GM23338 (cell line): ENCODE measurements around the gene SLC35F2. TPM values are rescaled to one million over a fixed set of nuclear protein-coding genes. Genes with fewer than 3 reads are reported as not detected.

Experiments
- ATAC-seq: fragments of 200-7000 bp; cut with Tn5 transposase; 3 replicates; pipeline ENCODE4 v1.9.1; 2020
- DNase-seq: peaks from one replicate; pipeline ENCODE4 v3.0.0-alpha.2; 2015; ENCODE audit warnings: low spot score
- H2AFZ ChIP-seq: fragments of 200-600 bp; sonication (generic); 2 replicates; pipeline ENCODE4 v1.8.0; 2016; ENCODE audit warnings: antibody characterized with exemption, mild to moderate bottlenecking, moderate library complexity
- H3F3A ChIP-seq: fragments of 200-600 bp; sonication (generic); replicated peaks from 2 replicates; pipeline ENCODE4 v1.8.0; 2017; ENCODE audit warnings: antibody characterized with exemption, mixed run types, low read depth
- H3K27ac ChIP-seq: fragments of 200-600 bp; sonication (generic); 2 replicates; pipeline ENCODE4 v1.6.1; 2016; ENCODE audit warnings: low read depth
- H3K27me3 ChIP-seq: fragments of 200-600 bp; sonication (generic); 2 replicates; pipeline ENCODE4 v1.8.0; 2016; ENCODE audit warnings: mild to moderate bottlenecking, mixed run types, moderate library complexity; ENCODE audit not compliant: insufficient read depth
- H3K36me3 ChIP-seq: fragments of 200-600 bp; sonication (generic); 2 replicates; pipeline ENCODE4 v1.8.0; 2016; ENCODE audit warnings: mild to moderate bottlenecking; ENCODE audit not compliant: insufficient read depth
- H3K4me1 ChIP-seq: fragments of 200-600 bp; sonication (generic); 2 replicates; pipeline ENCODE4 v1.8.0; 2016; ENCODE audit warnings: mild to moderate bottlenecking, moderate library complexity; ENCODE audit not compliant: insufficient read depth
- H3K4me2 ChIP-seq: fragments of 200-600 bp; sonication (generic); 2 replicates; pipeline ENCODE4 v1.7.1; 2017; ENCODE audit warnings: mixed run types
- H3K4me3 ChIP-seq: fragments of 200-600 bp; sonication (generic); 2 replicates; pipeline ENCODE4 v1.6.1; 2016; ENCODE audit warnings: mixed run types
- H3K79me2 ChIP-seq: fragments of 200-600 bp; sonication (generic); replicated peaks from 2 replicates; pipeline ENCODE4 v1.8.0; 2017; ENCODE audit warnings: mild to moderate bottlenecking; ENCODE audit not compliant: insufficient read depth
- H3K9me2 ChIP-seq: fragments of 200-600 bp; sonication (generic); 2 replicates; pipeline ENCODE4 v1.8.0; 2017; ENCODE audit not compliant: insufficient read depth
- H4K20me1 ChIP-seq: fragments of 200-600 bp; sonication (generic); replicated peaks from 2 replicates; pipeline ENCODE4 v1.8.0; 2017; ENCODE audit warnings: mild to moderate bottlenecking; ENCODE audit not compliant: insufficient read depth
- H3K27ac Mint-ChIP-seq: 2 replicates; pipeline ENCODE4 v1.8.0; 2020; ENCODE audit warnings: inconsistent platforms, mild to moderate bottlenecking, moderate library complexity, mixed read lengths
- H3K27me3 Mint-ChIP-seq: 3 replicates; pipeline ENCODE4 v1.8.0; 2022; ENCODE audit warnings: low read depth, mild to moderate bottlenecking, moderate library complexity, mixed read lengths, inconsistent platforms; ENCODE audit not compliant: insufficient read depth, poor library complexity
- H3K36me3 Mint-ChIP-seq: 3 replicates; pipeline ENCODE4 v1.8.0; 2021; ENCODE audit warnings: low read depth, mild to moderate bottlenecking, inconsistent platforms, moderate library complexity, mixed read lengths
- H3K4me1 Mint-ChIP-seq: 3 replicates; pipeline ENCODE4 v1.8.0; 2020; ENCODE audit warnings: mild to moderate bottlenecking, inconsistent platforms, mixed read lengths
- H3K4me3 Mint-ChIP-seq: 3 replicates; pipeline ENCODE4 v1.8.0; 2021; ENCODE audit warnings: moderate library complexity, mild to moderate bottlenecking, inconsistent platforms, mixed read lengths
- H3K9me3 Mint-ChIP-seq: 3 replicates; pipeline ENCODE4 v1.8.0; 2020; ENCODE audit warnings: moderate library complexity, mild to moderate bottlenecking, inconsistent platforms, mixed read lengths
- CREB1 ChIP-seq: fragments of 250-450 bp; sonication (Bioruptor Pico); IDR thresholded peaks from 2 replicates; pipeline ENCODE4 v1.5.0; 2020; ENCODE audit warnings: low read depth, mild to moderate bottlenecking, moderate library complexity
- CTCF ChIP-seq, 2 experiments: fragments of 200-600 bp in 1 of 2; sonication (generic) in 1 of 2; conservative IDR thresholded peaks; 2 replicates each; pipeline versions ENCODE4 v1.5.1 to v1.6.1; 2016 to 2017; ENCODE audit warnings: antibody characterized with exemption in 2 of 2, low read depth in 2 of 2, mild to moderate bottlenecking in 2 of 2, moderate library complexity in 1 of 2
- EZH2 ChIP-seq: fragments of 200-600 bp; sonication (generic); IDR thresholded peaks from one replicate; pipeline ENCODE4 v1.8.0; 2017; ENCODE audit warnings: antibody characterized with exemption, mild to moderate bottlenecking, low read depth; ENCODE audit not compliant: unreplicated experiment
- EZH2phosphoT487 ChIP-seq: fragments of 200-600 bp; sonication (generic); IDR thresholded peaks from one replicate; pipeline ENCODE4 v1.8.1; 2018; ENCODE audit warnings: antibody characterized with exemption; ENCODE audit not compliant: unreplicated experiment
- JUNB ChIP-seq: IDR thresholded peaks from one replicate; pipeline ENCODE4 v1.6.1; 2016; ENCODE audit warnings: antibody characterized with exemption; ENCODE audit not compliant: unreplicated experiment
- NANOG ChIP-seq: IDR thresholded peaks from 2 replicates; pipeline ENCODE4 v1.6.1; 2016; ENCODE audit warnings: antibody characterized with exemption, borderline replicate concordance
- POLR2AphosphoS5 ChIP-seq: IDR thresholded peaks from 2 replicates; pipeline ENCODE4 v1.6.1; 2016; ENCODE audit warnings: antibody characterized with exemption, low read depth
- STAT1 ChIP-seq: IDR thresholded peaks from one replicate; pipeline ENCODE4 v1.6.1; 2016; ENCODE audit warnings: antibody characterized with exemption; ENCODE audit not compliant: unreplicated experiment
- ZNF114 ChIP-seq: fragments of 250-450 bp; sonication (Bioruptor Pico); IDR thresholded peaks from 2 replicates; pipeline ENCODE4 v1.5.0; 2020; ENCODE audit warnings: mild to moderate bottlenecking, moderate library complexity
- ZNF331 ChIP-seq: fragments of 250-450 bp; sonication (Bioruptor Pico); IDR thresholded peaks from 2 replicates; pipeline ENCODE4 v1.5.0; 2020; ENCODE audit warnings: low read depth, mild to moderate bottlenecking, moderate library complexity
- polyA plus RNA-seq: library from polyadenylated mRNA; unstranded; fragments of >200 nt; fragmentation: Nextera tagmentation; extraction: Ambion mirVana; gene quantifications from 2 replicates; pipeline ENCODE4 v1.2.1, GENCODE V29; 2016
- total RNA-seq: library from RNA; depleted of rRNA; stranded (reverse); fragments of >200 nt; shearing (Covaris generic); gene quantifications from 2 replicates; pipeline ENCODE4 v1.2.3, GENCODE V29; 2014
- TF ChIP-seq, protein P1 (sequence below): IDR thresholded peaks from 2 replicates; pipeline ENCODE4 v1.6.1; 2016; ENCODE audit warnings: antibody characterized with exemption
- TF ChIP-seq, protein P2 (sequence below): fragments of 250-450 bp; sonication (Bioruptor Pico); IDR thresholded peaks from 2 replicates; pipeline ENCODE4 v1.5.0; 2020; ENCODE audit warnings: mild to moderate bottlenecking, moderate library complexity
- TF ChIP-seq, protein P3 (sequence below): IDR thresholded peaks from one replicate; pipeline ENCODE4 v1.6.1; 2018; ENCODE audit warnings: antibody characterized with exemption; ENCODE audit not compliant: unreplicated experiment

The SLC35F2 gene
- total and polyA plus RNA-seq, 2 experiments from 2014 or later, result 25.2 to 32.5 TPM

GRCh38 chr11:107804211-107804610 is 54.4 kb downstream of the SLC35F2 start:
- Mint-ChIP-seq H3K27ac (no peak overlapping the region), H3K36me3 (peaks cover 14% of the 10 kb centered on the region), H3K9me3 (no peaks in the 10 kb centered on the region), H3K4me1 (0 out of 3 replicates have a peak, but pooled peaks cover under 1% of the 10 kb centered on the region), H3K27me3 (no peaks in the 10 kb centered on the region), H3K4me3 (no peak overlapping the region)
- H3K9me2 ChIP-seq, result no peaks in the 10 kb centered on the region
- no peak overlapping the region for H3K4me3 ChIP-seq
- no peak for TF ChIP-seq EZH2phosphoT487
- TF ChIP-seq NANOG, result no peak
- no peak for TF ChIP-seq STAT1
- no peak for TF ChIP-seq POLR2AphosphoS5
- TF ChIP-seq EZH2, result no peak
- TF ChIP-seq, protein P1, sequence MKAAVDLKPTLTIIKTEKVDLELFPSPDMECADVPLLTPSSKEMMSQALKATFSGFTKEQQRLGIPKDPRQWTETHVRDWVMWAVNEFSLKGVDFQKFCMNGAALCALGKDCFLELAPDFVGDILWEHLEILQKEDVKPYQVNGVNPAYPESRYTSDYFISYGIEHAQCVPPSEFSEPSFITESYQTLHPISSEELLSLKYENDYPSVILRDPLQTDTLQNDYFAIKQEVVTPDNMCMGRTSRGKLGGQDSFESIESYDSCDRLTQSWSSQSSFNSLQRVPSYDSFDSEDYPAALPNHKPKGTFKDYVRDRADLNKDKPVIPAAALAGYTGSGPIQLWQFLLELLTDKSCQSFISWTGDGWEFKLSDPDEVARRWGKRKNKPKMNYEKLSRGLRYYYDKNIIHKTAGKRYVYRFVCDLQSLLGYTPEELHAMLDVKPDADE, result no peak
- no peak for TF ChIP-seq CTCF (conservative IDR thresholded peaks at IDR 0.05; ENCODE audit: low read depth in 2 of 2)
- TF ChIP-seq, protein P2, sequence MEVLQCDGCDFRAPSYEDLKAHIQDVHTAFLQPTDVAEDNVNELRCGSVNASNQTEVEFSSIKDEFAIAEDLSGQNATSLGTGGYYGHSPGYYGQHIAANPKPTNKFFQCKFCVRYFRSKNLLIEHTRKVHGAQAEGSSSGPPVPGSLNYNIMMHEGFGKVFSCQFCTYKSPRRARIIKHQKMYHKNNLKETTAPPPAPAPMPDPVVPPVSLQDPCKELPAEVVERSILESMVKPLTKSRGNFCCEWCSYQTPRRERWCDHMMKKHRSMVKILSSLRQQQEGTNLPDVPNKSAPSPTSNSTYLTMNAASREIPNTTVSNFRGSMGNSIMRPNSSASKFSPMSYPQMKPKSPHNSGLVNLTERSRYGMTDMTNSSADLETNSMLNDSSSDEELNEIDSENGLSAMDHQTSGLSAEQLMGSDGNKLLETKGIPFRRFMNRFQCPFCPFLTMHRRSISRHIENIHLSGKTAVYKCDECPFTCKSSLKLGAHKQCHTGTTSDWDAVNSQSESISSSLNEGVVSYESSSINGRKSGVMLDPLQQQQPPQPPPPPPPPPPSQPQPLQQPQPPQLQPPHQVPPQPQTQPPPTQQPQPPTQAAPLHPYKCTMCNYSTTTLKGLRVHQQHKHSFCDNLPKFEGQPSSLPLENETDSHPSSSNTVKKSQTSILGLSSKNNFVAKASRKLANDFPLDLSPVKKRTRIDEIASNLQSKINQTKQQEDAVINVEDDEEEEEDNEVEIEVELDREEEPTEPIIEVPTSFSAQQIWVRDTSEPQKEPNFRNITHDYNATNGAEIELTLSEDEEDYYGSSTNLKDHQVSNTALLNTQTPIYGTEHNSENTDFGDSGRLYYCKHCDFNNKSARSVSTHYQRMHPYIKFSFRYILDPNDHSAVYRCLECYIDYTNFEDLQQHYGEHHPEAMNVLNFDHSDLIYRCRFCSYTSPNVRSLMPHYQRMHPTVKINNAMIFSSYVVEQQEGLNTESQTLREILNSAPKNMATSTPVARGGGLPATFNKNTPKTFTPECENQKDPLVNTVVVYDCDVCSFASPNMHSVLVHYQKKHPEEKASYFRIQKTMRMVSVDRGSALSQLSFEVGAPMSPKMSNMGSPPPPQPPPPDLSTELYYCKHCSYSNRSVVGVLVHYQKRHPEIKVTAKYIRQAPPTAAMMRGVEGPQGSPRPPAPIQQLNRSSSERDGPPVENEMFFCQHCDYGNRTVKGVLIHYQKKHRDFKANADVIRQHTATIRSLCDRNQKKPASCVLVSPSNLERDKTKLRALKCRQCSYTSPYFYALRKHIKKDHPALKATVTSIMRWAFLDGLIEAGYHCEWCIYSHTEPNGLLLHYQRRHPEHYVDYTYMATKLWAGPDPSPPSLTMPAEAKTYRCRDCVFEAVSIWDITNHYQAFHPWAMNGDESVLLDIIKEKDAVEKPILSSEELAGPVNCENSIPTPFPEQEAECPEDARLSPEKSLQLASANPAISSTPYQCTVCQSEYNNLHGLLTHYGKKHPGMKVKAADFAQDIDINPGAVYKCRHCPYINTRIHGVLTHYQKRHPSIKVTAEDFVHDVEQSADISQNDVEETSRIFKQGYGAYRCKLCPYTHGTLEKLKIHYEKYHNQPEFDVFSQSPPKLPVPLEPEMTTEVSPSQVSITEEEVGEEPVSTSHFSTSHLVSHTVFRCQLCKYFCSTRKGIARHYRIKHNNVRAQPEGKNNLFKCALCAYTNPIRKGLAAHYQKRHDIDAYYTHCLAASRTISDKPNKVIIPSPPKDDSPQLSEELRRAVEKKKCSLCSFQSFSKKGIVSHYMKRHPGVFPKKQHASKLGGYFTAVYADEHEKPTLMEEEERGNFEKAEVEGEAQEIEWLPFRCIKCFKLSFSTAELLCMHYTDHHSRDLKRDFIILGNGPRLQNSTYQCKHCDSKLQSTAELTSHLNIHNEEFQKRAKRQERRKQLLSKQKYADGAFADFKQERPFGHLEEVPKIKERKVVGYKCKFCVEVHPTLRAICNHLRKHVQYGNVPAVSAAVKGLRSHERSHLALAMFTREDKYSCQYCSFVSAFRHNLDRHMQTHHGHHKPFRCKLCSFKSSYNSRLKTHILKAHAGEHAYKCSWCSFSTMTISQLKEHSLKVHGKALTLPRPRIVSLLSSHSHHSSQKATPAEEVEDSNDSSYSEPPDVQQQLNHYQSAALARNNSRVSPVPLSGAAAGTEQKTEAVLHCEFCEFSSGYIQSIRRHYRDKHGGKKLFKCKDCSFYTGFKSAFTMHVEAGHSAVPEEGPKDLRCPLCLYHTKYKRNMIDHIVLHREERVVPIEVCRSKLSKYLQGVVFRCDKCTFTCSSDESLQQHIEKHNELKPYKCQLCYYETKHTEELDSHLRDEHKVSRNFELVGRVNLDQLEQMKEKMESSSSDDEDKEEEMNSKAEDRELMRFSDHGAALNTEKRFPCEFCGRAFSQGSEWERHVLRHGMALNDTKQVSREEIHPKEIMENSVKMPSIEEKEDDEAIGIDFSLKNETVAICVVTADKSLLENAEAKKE (CRISPR knock-in tag), result no peak
- TF ChIP-seq, protein P3, sequence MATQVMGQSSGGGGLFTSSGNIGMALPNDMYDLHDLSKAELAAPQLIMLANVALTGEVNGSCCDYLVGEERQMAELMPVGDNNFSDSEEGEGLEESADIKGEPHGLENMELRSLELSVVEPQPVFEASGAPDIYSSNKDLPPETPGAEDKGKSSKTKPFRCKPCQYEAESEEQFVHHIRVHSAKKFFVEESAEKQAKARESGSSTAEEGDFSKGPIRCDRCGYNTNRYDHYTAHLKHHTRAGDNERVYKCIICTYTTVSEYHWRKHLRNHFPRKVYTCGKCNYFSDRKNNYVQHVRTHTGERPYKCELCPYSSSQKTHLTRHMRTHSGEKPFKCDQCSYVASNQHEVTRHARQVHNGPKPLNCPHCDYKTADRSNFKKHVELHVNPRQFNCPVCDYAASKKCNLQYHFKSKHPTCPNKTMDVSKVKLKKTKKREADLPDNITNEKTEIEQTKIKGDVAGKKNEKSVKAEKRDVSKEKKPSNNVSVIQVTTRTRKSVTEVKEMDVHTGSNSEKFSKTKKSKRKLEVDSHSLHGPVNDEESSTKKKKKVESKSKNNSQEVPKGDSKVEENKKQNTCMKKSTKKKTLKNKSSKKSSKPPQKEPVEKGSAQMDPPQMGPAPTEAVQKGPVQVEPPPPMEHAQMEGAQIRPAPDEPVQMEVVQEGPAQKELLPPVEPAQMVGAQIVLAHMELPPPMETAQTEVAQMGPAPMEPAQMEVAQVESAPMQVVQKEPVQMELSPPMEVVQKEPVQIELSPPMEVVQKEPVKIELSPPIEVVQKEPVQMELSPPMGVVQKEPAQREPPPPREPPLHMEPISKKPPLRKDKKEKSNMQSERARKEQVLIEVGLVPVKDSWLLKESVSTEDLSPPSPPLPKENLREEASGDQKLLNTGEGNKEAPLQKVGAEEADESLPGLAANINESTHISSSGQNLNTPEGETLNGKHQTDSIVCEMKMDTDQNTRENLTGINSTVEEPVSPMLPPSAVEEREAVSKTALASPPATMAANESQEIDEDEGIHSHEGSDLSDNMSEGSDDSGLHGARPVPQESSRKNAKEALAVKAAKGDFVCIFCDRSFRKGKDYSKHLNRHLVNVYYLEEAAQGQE, result no peak
- TF ChIP-seq ZNF331 (CRISPR knock-in tag), result no peak
- TF ChIP-seq JUNB, result no peak
- TF ChIP-seq ZNF114 (CRISPR knock-in tag), result no peak
- no peak for TF ChIP-seq CREB1 (CRISPR knock-in tag)
- DNase-seq (no peak), ATAC-seq (no peak)
- H3F3A ChIP-seq, result no peaks in the 10 kb centered on the region
- 0 out of 2 replicates have a peak, but pooled peaks cover 6% of the 10 kb centered on the region for H3K36me3 ChIP-seq
- no peak overlapping the region for H3K4me2 ChIP-seq
- no peaks in the 10 kb centered on the region; the same call in 1 of the 2 replicates for H4K20me1 ChIP-seq
- H3K27me3 ChIP-seq, result no peaks in the 10 kb centered on the region
- H2AFZ ChIP-seq, result no peak overlapping the region
- H3K4me1 ChIP-seq, result no peaks in the 10 kb centered on the region
- no peaks in the 10 kb centered on the region for H3K79me2 ChIP-seq
- H3K27ac ChIP-seq, result no peak overlapping the region
